ENCODE results near the gene SLC4A7. TPM values are rescaled to one million over a fixed set of nuclear protein-coding genes. Genes with fewer than 3 reads are reported as not detected.

Gene SLC4A7
- total and polyA plus RNA-seq, 2 donors (not counting 1 experiment from before 2014, with no cell fraction given), result 9.4 to 46.9 TPM

DNA sequence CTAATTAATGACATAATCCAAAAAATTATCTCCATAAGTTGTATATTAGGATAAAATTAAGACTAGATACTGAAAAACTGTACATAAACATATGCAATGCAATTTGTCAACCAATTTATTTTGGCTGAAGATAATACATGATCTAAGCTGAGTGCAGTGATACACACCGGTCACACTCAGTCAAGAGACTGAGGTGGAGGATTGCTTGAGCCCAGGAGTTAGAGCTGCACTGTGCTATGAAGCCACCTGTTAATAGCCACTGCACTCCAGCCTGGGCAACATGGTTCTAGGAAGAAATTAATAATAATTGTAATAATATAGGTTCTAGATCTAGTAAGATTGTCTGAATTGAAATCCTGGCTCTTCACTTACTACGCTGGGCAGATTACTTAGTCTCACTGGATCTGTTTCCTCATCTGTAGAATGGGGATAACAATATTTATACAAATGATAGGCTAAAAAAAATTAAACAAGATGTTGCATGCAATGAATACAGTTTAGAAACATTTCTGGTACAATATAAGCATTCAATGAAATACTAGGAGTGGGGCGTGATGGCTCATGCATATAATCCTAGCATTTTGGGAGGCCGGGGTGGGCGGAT lies 15.8 kb downstream of the SLC4A7 start:
- intact Hi-C loops (cut with micrococcal nuclease), result no loop called here
- H3K79me2 ChIP-seq (ENCODE audit: control insufficient read depth, insufficient read depth, low read length), result peaks cover 94% of the 10 kb centered on the region

DNA sequence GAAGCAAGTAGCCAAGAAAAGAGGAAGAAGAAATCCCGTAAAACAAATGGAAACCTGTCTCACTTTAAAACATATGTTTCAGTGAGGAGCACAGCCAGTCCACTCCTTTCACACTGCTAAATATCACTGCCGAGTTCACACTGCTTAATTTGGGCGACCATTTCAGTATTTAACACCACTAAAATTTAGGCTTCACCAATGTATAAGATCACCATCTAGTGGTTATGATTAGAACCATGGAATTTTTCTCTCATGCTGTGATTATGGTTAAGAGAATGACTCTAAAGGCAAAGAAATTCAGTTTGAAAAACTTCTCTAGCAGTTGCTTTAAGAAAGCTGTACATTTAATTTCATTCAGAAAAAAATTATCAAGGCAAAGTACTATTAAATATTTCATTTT lies 16.6 kb downstream of the SLC4A7 start:
- Histone ChIP-seq H3K4me2 (replicated peaks; ENCODE audit: low read depth, low read length, poor library complexity, severe bottlenecking) (peak overlapping the region; percentile 27), H3K27me3 (replicated peaks in 1 of 4; ENCODE audit: control extremely low read depth in 1 of 4, control insufficient read depth in 3 of 4, insufficient read depth in 4 of 4, low read length in 3 of 4) (no peaks in the 10 kb centered on the region), H3K4me3 (ENCODE audit: control extremely low read depth in 1 of 5, extremely low read depth in 1 of 5, insufficient read depth in 1 of 5, low read depth in 2 of 5, low read length in 4 of 5) (no peak overlapping the region), H3K9ac (ENCODE audit: low read length) (no peak overlapping the region), H3K9me3 (ENCODE audit: control extremely low read depth in 1 of 3, control insufficient read depth in 2 of 3, insufficient read depth in 1 of 3, low read length in 2 of 3) (peaks cover 0 to 27% (median 3%) of the 10 kb centered on the region in 3 donors), H2AFZ (ENCODE audit: insufficient read depth, low read depth, low read length, poor library complexity, severe bottlenecking) (peak overlapping the region; percentile 39), H3K79me2 (ENCODE audit: control insufficient read depth, insufficient read depth, low read length) (peaks cover 94% of the 10 kb centered on the region), H4K20me1 (ENCODE audit: control insufficient read depth, insufficient read depth, low read length, poor library complexity, severe bottlenecking) (peaks cover 25% of the 10 kb centered on the region), H3K27ac (ENCODE audit: low read length in 2 of 2) (no peak overlapping the region), H3K36me3 (replicated peaks in 1 of 2; ENCODE audit: control extremely low read depth in 1 of 2, control insufficient read depth in 1 of 2, extremely low read depth in 1 of 2, insufficient read depth in 2 of 2, low read length in 1 of 2) (peaks cover 1 to 4% of the 10 kb centered on the region in 2 experiments), H3K4me1 (ENCODE audit: control insufficient read depth in 2 of 2, insufficient read depth in 2 of 2, low read length in 2 of 2) (peaks cover 0 to 3% of the 10 kb centered on the region in 2 donors)
- CTCF ChIA-PET, result interaction anchor here (0.6 to 2.4 kb wide), 21 partner anchors 9 to 245 kb away, joined by 3 to 18 read pairs (median 3); partner anchors contain the start of gene SLC4A7
- H3K9me3 Mint-ChIP-seq (ENCODE audit: insufficient read depth), result no peaks in the 10 kb centered on the region
- H3K4me1 Mint-ChIP-seq, result peaks cover 24% of the 10 kb centered on the region
- TF ChIP-seq EZH2 (IDR thresholded peaks at IDR 0.05; ENCODE audit: borderline replicate concordance, insufficient read depth, low read depth, low read length, poor library complexity, severe bottlenecking), result no peak
- TF ChIP-seq, protein P1, sequence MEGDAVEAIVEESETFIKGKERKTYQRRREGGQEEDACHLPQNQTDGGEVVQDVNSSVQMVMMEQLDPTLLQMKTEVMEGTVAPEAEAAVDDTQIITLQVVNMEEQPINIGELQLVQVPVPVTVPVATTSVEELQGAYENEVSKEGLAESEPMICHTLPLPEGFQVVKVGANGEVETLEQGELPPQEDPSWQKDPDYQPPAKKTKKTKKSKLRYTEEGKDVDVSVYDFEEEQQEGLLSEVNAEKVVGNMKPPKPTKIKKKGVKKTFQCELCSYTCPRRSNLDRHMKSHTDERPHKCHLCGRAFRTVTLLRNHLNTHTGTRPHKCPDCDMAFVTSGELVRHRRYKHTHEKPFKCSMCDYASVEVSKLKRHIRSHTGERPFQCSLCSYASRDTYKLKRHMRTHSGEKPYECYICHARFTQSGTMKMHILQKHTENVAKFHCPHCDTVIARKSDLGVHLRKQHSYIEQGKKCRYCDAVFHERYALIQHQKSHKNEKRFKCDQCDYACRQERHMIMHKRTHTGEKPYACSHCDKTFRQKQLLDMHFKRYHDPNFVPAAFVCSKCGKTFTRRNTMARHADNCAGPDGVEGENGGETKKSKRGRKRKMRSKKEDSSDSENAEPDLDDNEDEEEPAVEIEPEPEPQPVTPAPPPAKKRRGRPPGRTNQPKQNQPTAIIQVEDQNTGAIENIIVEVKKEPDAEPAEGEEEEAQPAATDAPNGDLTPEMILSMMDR (IDR thresholded peaks at IDR 0.05), result peak; percentile 75
- H3K4me3 Mint-ChIP-seq, result peak overlapping the region; percentile 6
- H3K27ac Mint-ChIP-seq, result peak overlapping the region; percentile 3
- WGBS (ENCODE audit: insufficient coverage), result no CpG with 5 or more reads among the region's 3 CpGs
- POLR2A ChIA-PET, result interaction anchor here (1.0 kb wide), 1 partner anchor 16 kb away, joined by 3 read pairs; the partner anchor contains the start of gene SLC4A7
- intact Hi-C loops (cut with micrococcal nuclease), result loop anchor here (1.0 to 2.0 kb wide), 3 partner anchors 17 to 155 kb away; partner anchors contain the start of gene SLC4A7
- ATAC-seq (ENCODE audit: low read depth) (peak; percentile 71), DNase-seq (peak; percentile 59)
- no peaks in the 10 kb centered on the region for H3K27me3 Mint-ChIP-seq

More for the DNA sequence above, 15.8 kb downstream of the SLC4A7 start:
- H3K27me3 ChIP-seq (replicated peaks in 1 of 4; ENCODE audit: control extremely low read depth in 1 of 4, control insufficient read depth in 3 of 4, insufficient read depth in 4 of 4, low read length in 3 of 4), result no peaks in the 10 kb centered on the region
- H4K20me1 ChIP-seq (ENCODE audit: control insufficient read depth, insufficient read depth, low read length, poor library complexity, severe bottlenecking), result peaks cover 30% of the 10 kb centered on the region
- no peak for DNase-seq
- no peak overlapping the region for H3K4me2 ChIP-seq (replicated peaks; ENCODE audit: low read depth, low read length, poor library complexity, severe bottlenecking)
- Mint-ChIP-seq H3K4me3 (no peak overlapping the region), H3K27ac (no peak overlapping the region), H3K27me3 (no peaks in the 10 kb centered on the region), H3K9me3 (ENCODE audit: insufficient read depth) (no peaks in the 10 kb centered on the region), H3K4me1 (peaks cover 23% of the 10 kb centered on the region)
- peaks cover 1 to 4% of the 10 kb centered on the region in 2 experiments for H3K36me3 ChIP-seq (replicated peaks in 1 of 2; ENCODE audit: control extremely low read depth in 1 of 2, control insufficient read depth in 1 of 2, extremely low read depth in 1 of 2, insufficient read depth in 2 of 2, low read length in 1 of 2)
- no peak overlapping the region for H3K4me3 ChIP-seq (ENCODE audit: control extremely low read depth in 1 of 5, extremely low read depth in 1 of 5, insufficient read depth in 1 of 5, low read depth in 2 of 5, low read length in 4 of 5)
- ChIA-PET CTCF (interaction anchor here (0.6 to 2.4 kb wide), 20 partner anchors 9 to 339 kb away, joined by 3 to 18 read pairs (median 4); partner anchors contain the start of gene SLC4A7), POLR2A (no interaction called here)
- H3K9me3 ChIP-seq (ENCODE audit: control extremely low read depth in 1 of 3, control insufficient read depth in 2 of 3, insufficient read depth in 1 of 3, low read length in 2 of 3), result peaks cover 0 to 20% (median 3%) of the 10 kb centered on the region in 3 donors
- WGBS (ENCODE audit: insufficient coverage), result 100% methylated on average over 3 of the region's 5 CpGs
- no peak for ATAC-seq (ENCODE audit: low read depth)
- no peak overlapping the region for H3K27ac ChIP-seq (ENCODE audit: low read length in 2 of 2)
- no peak overlapping the region for H3K9ac ChIP-seq (ENCODE audit: low read length)
- no peak overlapping the region for H2AFZ ChIP-seq (ENCODE audit: insufficient read depth, low read depth, low read length, poor library complexity, severe bottlenecking)
- no peak for TF ChIP-seq EZH2 (IDR thresholded peaks at IDR 0.05; ENCODE audit: borderline replicate concordance, insufficient read depth, low read depth, low read length, poor library complexity, severe bottlenecking)
- TF ChIP-seq, protein P1 (IDR thresholded peaks at IDR 0.05), result no peak
- H3K4me1 ChIP-seq (ENCODE audit: control insufficient read depth in 2 of 2, insufficient read depth in 2 of 2, low read length in 2 of 2), result peaks cover 0 to 3% of the 10 kb centered on the region in 2 donors
